GM10847 (cell line): ENCODE data around the gene LRRC61.

ENCODE experiments used
- POLR2A ChIP-seq: IDR thresholded peaks from 2 replicates; pipeline ENCODE4 v1.6.1; 2011; ENCODE audit not compliant: insufficient read length; ENCODE audit errors: extremely low read depth

The LRRC61 gene

GRCh38 chr7:150370612-150371071 lies 47.5 kb downstream of the LRRC61 start:
- no peak for TF ChIP-seq POLR2A

GRCh38 chr7:150371131-150371995 lies 48.2 kb downstream of the LRRC61 start:
- no peak for TF ChIP-seq POLR2A

- TF ChIP-seq POLR2A, result no peak
Measured at GRCh38 chr7:150371996-150372270, 48.8 kb downstream of the LRRC61 start.

GRCh38 chr7:150372271-150373048 lies 49.3 kb downstream of the LRRC61 start:
- TF ChIP-seq POLR2A, result no peak

- TF ChIP-seq POLR2A, result no peak
Measured at GRCh38 chr7:150373049-150373801, 50.1 kb downstream of the LRRC61 start.

GRCh38 chr7:150374026-150374425 lies 50.9 kb downstream of the LRRC61 start:
- no peak for TF ChIP-seq POLR2A

- TF ChIP-seq POLR2A, result no peak
Measured at GRCh38 chr7:150374472-150374871, 51.3 kb downstream of the LRRC61 start.

- TF ChIP-seq POLR2A, result peak; percentile 15
Measured at GRCh38 chr7:150375662-150376521, 52.7 kb downstream of the LRRC61 start.

- TF ChIP-seq POLR2A, result no peak
Measured at GRCh38 chr7:150376560-150376959, 53.4 kb downstream of the LRRC61 start.

- TF ChIP-seq POLR2A, result no peak
Measured at GRCh38 chr7:150377196-150377595, 54.0 kb downstream of the LRRC61 start.

- TF ChIP-seq POLR2A, result no peak
Measured at GRCh38 chr7:150377635-150378034, 54.5 kb downstream of the LRRC61 start.

GRCh38 chr7:150378115-150378852 lies 55.1 kb downstream of the LRRC61 start:
- TF ChIP-seq POLR2A, result peak; percentile 23

- peak; percentile 89 for TF ChIP-seq POLR2A
Measured at GRCh38 chr7:150378853-150379440, 55.8 kb downstream of the LRRC61 start, which contains the start of gene ZNF775. ZNF775 (plus strand) TSS chr7:150379330; CDS start chr7:150388471, 9,141 bp downstream.

GRCh38 chr7:150379441-150380379 lies 56.6 kb downstream of the LRRC61 start:
- peak; percentile 26 for TF ChIP-seq POLR2A
